HUES6 (cell line): ENCODE data around the gene DNAJC21.

ENCODE experiments used
- H3K27ac ChIP-seq: 2 replicates; pipeline ENCODE4 v1.7.0; 2013; ENCODE audit warnings: low read depth, mild to moderate bottlenecking, low read length, inconsistent platforms
- H3K27me3 ChIP-seq: 2 replicates; pipeline ENCODE4 v1.6.1; 2013; ENCODE audit warnings: low read length; ENCODE audit not compliant: control insufficient read depth, insufficient read depth
- H3K36me3 ChIP-seq: 2 replicates; pipeline ENCODE4 v1.6.1; 2013; ENCODE audit warnings: low read length; ENCODE audit not compliant: control insufficient read depth, insufficient read depth
- H3K4me1 ChIP-seq: 2 replicates; pipeline ENCODE4 v1.6.1; 2013; ENCODE audit warnings: low read length; ENCODE audit not compliant: control insufficient read depth, insufficient read depth
- H3K4me3 ChIP-seq: 2 replicates; pipeline ENCODE4 v1.5.1; 2013; ENCODE audit warnings: low read depth, low read length
- H3K9ac ChIP-seq: one replicate; pipeline ENCODE4 v1.6.1; 2013; ENCODE audit warnings: mild to moderate bottlenecking, low read length
- H3K9me3 ChIP-seq: 2 replicates; pipeline ENCODE4 v1.6.1; 2013; ENCODE audit warnings: low read depth, low read length; ENCODE audit not compliant: control insufficient read depth, insufficient read depth

The DNAJC21 gene

GRCh38 chr5:34978681-34979080 is 49.3 kb downstream of the DNAJC21 start:
- Histone ChIP-seq H3K9me3 (peaks cover 10% of the 10 kb centered on the region), H3K27ac (no peak overlapping the region), H3K36me3 (no peaks in the 10 kb centered on the region), H3K27me3 (no peaks in the 10 kb centered on the region), H3K9ac (no peak overlapping the region), H3K4me3 (no peak overlapping the region), H3K4me1 (peaks cover 7% of the 10 kb centered on the region)

DNA sequence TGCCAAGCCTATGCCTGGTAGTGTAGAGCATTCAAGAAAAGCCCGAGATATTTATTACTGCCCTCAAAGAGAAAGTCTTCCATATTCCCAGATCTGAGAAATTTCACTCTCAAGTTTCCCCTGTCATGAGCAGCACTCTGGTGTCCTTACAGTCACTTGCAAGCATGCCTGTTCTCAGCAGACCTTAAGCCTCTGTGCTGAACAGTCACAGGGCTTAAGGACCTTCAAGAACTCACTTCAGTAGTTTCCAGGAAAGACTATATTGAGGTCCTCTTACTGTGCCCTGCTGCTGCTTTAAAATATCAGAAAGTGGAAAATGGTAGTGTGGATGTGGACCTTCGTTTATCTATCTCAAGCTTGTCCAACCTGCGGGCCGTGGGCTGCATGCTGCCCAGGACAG is 53.5 kb downstream of the DNAJC21 start:
- no peaks in the 10 kb centered on the region for H3K36me3 ChIP-seq
- no peak overlapping the region for H3K4me3 ChIP-seq
- no peaks in the 10 kb centered on the region for H3K27me3 ChIP-seq
- H3K27ac ChIP-seq, result no peak overlapping the region
- H3K4me1 ChIP-seq, result no peaks in the 10 kb centered on the region
- no peak overlapping the region for H3K9ac ChIP-seq
- H3K9me3 ChIP-seq, result peaks cover 30% of the 10 kb centered on the region

- H3K4me1 ChIP-seq, result no peaks in the 10 kb centered on the region
- no peaks in the 10 kb centered on the region for H3K27me3 ChIP-seq
- H3K4me3 ChIP-seq, result no peak overlapping the region
- H3K27ac ChIP-seq, result no peak overlapping the region
- peaks cover 33% of the 10 kb centered on the region for H3K9me3 ChIP-seq
- H3K9ac ChIP-seq, result no peak overlapping the region
- H3K36me3 ChIP-seq, result no peaks in the 10 kb centered on the region
Measured at GRCh38 chr5:34986965-34987364, 57.6 kb downstream of the DNAJC21 start.

DNA sequence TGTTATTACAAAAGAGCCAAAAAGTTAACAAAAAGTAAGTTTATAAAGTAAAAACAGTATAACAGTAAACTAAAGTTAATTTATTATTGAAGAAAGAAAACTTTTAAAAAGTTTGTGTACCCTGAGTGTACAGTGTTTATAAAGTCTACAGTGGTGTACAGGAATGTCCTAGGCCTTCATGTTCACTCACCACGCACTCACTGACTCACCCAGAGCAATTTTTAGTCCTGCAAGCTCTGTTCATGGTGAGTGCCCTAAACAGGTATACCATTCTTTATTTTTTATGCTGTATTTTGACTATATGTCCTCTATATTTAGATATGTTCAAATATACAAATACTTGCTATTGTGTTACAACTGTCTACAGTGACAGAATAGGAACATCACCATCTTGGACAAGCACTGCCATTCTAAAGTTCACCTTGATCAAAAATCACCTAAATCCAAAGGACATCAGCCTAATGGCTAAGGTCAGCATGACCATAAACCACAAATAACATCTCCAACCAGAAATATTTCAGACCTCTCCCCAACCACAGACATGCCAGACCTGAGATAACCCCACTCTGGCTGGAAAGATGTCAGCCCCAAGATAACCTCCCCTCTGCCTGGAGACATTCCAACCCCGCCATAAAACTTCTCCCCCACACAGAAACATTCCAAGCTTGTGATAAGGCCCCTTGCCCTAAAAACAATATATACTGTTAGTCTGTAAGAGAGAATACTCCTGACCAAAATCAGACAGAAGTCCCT is 62.3 kb downstream of the DNAJC21 start:
- no peaks in the 10 kb centered on the region for H3K36me3 ChIP-seq
- no peak overlapping the region for H3K9ac ChIP-seq
- H3K27ac ChIP-seq, result no peak overlapping the region
- H3K4me1 ChIP-seq, result no peaks in the 10 kb centered on the region
- no peak overlapping the region for H3K4me3 ChIP-seq
- no peaks in the 10 kb centered on the region for H3K27me3 ChIP-seq
- H3K9me3 ChIP-seq, result peaks cover 9% of the 10 kb centered on the region

- Histone ChIP-seq H3K27me3 (no peaks in the 10 kb centered on the region), H3K9ac (no peak overlapping the region), H3K9me3 (peaks cover 6% of the 10 kb centered on the region; the same call in 1 of the 2 replicates), H3K4me3 (no peak overlapping the region), H3K27ac (no peak overlapping the region), H3K4me1 (no peaks in the 10 kb centered on the region), H3K36me3 (no peaks in the 10 kb centered on the region)
Measured at GRCh38 chr5:34993951-34994350, 64.6 kb downstream of the DNAJC21 start.

- Histone ChIP-seq H3K27ac (no peak overlapping the region), H3K4me3 (no peak overlapping the region), H3K36me3 (no peaks in the 10 kb centered on the region), H3K9ac (no peak overlapping the region), H3K4me1 (no peaks in the 10 kb centered on the region), H3K9me3 (peaks cover 4% of the 10 kb centered on the region; the same call in 1 of the 2 replicates), H3K27me3 (no peaks in the 10 kb centered on the region)
Measured at GRCh38 chr5:34996261-34996660, 66.9 kb downstream of the DNAJC21 start.

GRCh38 chr5:34998058-34998789 is 68.9 kb downstream of the DNAJC21 start:
- Histone ChIP-seq H3K36me3 (no peaks in the 10 kb centered on the region), H3K4me1 (no peaks in the 10 kb centered on the region), H3K27ac (no peak overlapping the region), H3K9me3 (no peaks in the 10 kb centered on the region), H3K4me3 (no peak overlapping the region), H3K27me3 (no peaks in the 10 kb centered on the region), H3K9ac (no peak overlapping the region)

GRCh38 chr5:35001842-35002241 is 72.5 kb downstream of the DNAJC21 start:
- no peaks in the 10 kb centered on the region for H3K27me3 ChIP-seq
- H3K36me3 ChIP-seq, result no peaks in the 10 kb centered on the region
- no peak overlapping the region for H3K27ac ChIP-seq
- no peak overlapping the region for H3K9ac ChIP-seq
- H3K9me3 ChIP-seq, result no peaks in the 10 kb centered on the region
- no peak overlapping the region for H3K4me3 ChIP-seq
- H3K4me1 ChIP-seq, result peaks cover 14% of the 10 kb centered on the region

- Histone ChIP-seq H3K36me3 (no peaks in the 10 kb centered on the region), H3K4me1 (peaks cover 14% of the 10 kb centered on the region), H3K27me3 (no peaks in the 10 kb centered on the region), H3K9ac (no peak overlapping the region), H3K9me3 (no peaks in the 10 kb centered on the region; the same call in 1 of the 2 replicates), H3K27ac (no peak overlapping the region), H3K4me3 (no peak overlapping the region)
Measured at GRCh38 chr5:35002459-35002858, 73.1 kb downstream of the DNAJC21 start.

- H3K9me3 ChIP-seq, result no peaks in the 10 kb centered on the region; the same call in 1 of the 2 replicates
- H3K27ac ChIP-seq, result no peak overlapping the region
- no peak overlapping the region for H3K9ac ChIP-seq
- H3K4me1 ChIP-seq, result peaks cover 14% of the 10 kb centered on the region
- H3K4me3 ChIP-seq, result no peak overlapping the region
- H3K27me3 ChIP-seq, result no peaks in the 10 kb centered on the region
- no peaks in the 10 kb centered on the region for H3K36me3 ChIP-seq
Measured at GRCh38 chr5:35003018-35003957, 73.9 kb downstream of the DNAJC21 start.
